ENCODE results near the gene PLK5.

Gene PLK5

DNA sequence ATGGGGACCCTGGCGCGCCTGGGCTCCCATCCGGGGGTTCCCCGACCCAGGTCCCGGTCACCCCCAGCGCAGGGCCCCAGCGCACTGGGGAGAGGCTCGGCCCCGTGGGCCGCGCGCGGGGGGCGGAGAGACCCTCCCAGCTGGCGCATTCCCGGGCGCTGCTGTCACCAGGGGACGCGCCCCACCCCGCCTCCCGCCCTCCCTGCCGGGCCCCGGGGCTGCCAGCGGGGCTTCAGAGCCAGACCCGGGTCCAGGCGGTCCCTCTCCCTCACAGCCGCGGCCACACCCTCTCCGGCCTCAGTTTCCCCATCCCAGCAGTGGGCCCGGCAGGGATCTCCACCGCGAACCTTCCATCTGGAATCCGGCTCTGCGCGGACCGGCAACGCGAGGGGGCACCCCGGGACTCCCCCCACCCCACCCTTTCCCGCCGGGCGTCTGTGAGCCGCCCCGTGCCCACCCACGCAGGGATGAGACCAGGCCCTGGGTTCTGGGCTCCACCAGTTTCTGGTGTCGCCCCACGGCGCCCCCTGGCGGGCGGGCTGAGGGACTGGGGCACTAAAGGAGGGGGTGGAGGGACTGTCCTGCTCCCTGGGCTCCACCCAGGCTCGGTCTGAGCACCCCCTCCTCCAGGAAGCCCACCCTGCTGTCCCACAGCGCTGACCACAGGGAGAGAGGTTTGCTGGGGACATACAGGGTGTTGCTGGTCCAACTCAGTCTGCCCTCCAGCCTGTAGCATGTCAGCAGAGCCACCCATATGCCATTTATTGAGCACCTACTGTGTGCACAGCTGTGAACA, 10.2 kb upstream of the PLK5 start:
- DNase-seq (ENCODE audit: low read depth in 1 of 2, low spot score in 1 of 2) = peak; percentile 34 to 52
- no peak overlapping the region for H3K27ac ChIP-seq (replicated peaks)
- H3K27me3 ChIP-seq (ENCODE audit: insufficient read depth, poor library complexity, severe bottlenecking) = peaks cover 24% of the 10 kb centered on the region
- peak; percentile 54 for TF ChIP-seq CTCF (IDR thresholded peaks at IDR 0.05; ENCODE audit: insufficient read depth, low read length)
- no peak for TF ChIP-seq SPI1 (IDR thresholded peaks at IDR 0.05; ENCODE audit: borderline replicate concordance, low read depth)
- TF ChIP-seq REST (IDR thresholded peaks at IDR 0.05; ENCODE audit: insufficient replicate concordance, low read depth) = no peak
- TF ChIP-seq GABPA (IDR thresholded peaks at IDR 0.05; ENCODE audit: low read depth) = no peak
- no peak for TF ChIP-seq POLR2AphosphoS5 (IDR thresholded peaks at IDR 0.05; ENCODE audit: low read depth)
- no peak overlapping the region; the same call in 1 of the 2 replicates for H3K4me3 ChIP-seq (replicated peaks; ENCODE audit: insufficient read depth, low read length)

DNA sequence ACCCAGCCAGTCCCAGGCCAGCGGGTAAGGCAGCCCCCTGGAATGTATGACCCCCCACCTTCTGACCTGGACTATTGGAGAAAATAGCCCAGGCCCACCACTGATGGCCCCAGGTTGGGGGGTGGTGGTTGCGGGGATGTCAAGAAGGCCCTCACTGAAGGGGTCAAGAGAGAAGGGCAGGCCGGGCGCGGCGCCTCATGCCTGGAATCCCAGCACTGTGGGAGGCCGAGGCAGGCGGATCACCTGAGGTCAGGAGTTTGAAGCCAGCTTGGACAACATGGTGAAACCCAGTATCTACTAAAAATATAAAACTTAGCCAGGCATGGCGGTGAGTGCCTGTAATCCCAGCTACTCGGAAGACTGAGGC, 9.6 kb upstream of the PLK5 start:
- DNase-seq (ENCODE audit: low read depth in 1 of 2, low spot score in 1 of 2) = no peak
- no peak overlapping the region for H3K4me3 ChIP-seq (replicated peaks; ENCODE audit: insufficient read depth, low read length)
- H3K27ac ChIP-seq (replicated peaks) = no peak overlapping the region
- peaks cover 24% of the 10 kb centered on the region for H3K27me3 ChIP-seq (ENCODE audit: insufficient read depth, poor library complexity, severe bottlenecking)
- no peak for TF ChIP-seq REST (IDR thresholded peaks at IDR 0.05; ENCODE audit: insufficient replicate concordance, low read depth)
- TF ChIP-seq GABPA (IDR thresholded peaks at IDR 0.05; ENCODE audit: low read depth) = no peak
- no peak for TF ChIP-seq SPI1 (IDR thresholded peaks at IDR 0.05; ENCODE audit: borderline replicate concordance, low read depth)
- no peak for TF ChIP-seq POLR2AphosphoS5 (IDR thresholded peaks at IDR 0.05; ENCODE audit: low read depth)
- no peak for TF ChIP-seq CTCF (IDR thresholded peaks at IDR 0.05; ENCODE audit: insufficient read depth, low read length)

DNA sequence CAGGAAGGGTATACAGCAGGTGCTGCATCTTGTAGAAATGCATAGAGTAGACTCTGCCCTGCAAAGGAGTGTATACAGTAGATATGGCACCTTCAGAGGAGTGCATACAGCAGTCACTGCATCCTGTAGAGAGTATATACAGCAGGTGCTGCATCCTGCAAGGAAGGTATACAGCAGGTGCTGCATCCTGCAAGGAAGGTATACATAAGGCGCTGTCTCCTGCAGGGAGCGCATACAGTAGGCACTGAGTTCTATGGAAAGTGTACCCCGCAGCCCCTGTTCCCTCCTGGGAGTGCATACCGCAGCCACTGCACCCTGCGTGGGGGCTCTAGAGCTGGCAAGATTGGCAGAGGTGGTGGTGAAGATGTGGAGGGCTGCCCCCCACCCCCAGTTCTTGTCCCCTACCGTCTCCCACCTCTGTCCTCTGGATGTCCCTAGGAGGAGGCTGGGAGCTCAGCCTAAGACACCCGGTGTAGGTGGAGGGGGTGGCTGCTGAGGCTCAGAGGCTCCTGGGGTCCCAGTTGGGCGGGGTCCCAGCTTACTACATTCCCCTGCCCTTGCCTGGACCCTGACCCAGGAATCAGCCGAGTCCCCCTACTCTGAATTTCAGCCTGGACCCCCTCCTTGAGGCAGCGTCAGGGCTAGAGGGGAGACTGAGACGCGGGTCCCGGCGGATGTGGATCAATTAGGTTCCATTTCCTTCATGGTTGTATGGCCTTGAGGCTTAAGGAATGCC, 8.7 kb upstream of the PLK5 start:
- no peak overlapping the region for H3K27ac ChIP-seq (replicated peaks)
- H3K4me3 ChIP-seq (replicated peaks; ENCODE audit: insufficient read depth, low read length) = no peak overlapping the region
- H3K27me3 ChIP-seq (ENCODE audit: insufficient read depth, poor library complexity, severe bottlenecking) = peaks cover 22% of the 10 kb centered on the region

More for the DNA sequence above, 8.7 kb upstream of the PLK5 start:
- DNase-seq (ENCODE audit: low read depth in 1 of 2, low spot score in 1 of 2) = no peak
- no peak for TF ChIP-seq POLR2AphosphoS5 (IDR thresholded peaks at IDR 0.05; ENCODE audit: low read depth)
- no peak for TF ChIP-seq GABPA (IDR thresholded peaks at IDR 0.05; ENCODE audit: low read depth)
- no peak for TF ChIP-seq REST (IDR thresholded peaks at IDR 0.05; ENCODE audit: insufficient replicate concordance, low read depth)
- no peak for TF ChIP-seq CTCF (IDR thresholded peaks at IDR 0.05; ENCODE audit: insufficient read depth, low read length)
- no peak for TF ChIP-seq SPI1 (IDR thresholded peaks at IDR 0.05; ENCODE audit: borderline replicate concordance, low read depth)

Measured in HL-60 (cell line).